ENCODE results near the gene FCAMR.

Gene FCAMR

DNA sequence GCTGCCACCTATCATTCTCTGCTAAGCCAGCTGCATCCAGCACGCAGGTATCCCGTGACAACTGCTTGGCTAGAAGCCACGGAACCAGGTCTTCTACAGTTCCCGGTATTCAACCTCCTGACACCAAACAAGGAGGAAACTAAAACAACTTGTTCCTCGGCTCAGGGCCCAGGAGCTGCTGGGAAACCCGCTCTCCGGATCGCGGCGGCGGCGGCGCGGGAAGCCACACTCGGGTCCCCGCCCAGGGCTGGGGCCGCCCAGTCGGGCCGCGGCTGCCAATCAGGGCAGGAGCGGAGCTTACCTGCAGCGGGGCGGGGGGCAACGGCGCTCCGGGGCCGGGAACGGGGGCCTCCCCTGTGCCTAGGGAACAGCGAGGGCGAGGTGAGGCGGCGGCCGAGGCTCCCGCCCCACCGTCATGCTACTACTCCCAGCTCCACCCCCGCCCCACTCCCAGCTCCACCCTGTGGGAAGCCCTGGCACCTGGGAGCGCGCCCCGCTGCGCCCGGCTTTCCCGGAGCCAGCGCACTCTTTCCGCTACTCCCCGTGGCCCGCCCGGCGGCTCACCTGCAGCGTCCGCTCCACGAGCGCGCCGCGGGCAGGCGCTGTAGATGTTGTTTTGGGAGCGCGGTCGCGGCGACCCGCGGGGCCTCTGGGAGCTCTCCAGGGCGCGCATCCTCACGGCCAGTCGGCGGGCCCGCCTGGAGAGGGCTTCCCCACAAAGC, 60.9 kb downstream of the FCAMR start:
- no peak for DNase-seq (ENCODE audit: low spot score)

DNA sequence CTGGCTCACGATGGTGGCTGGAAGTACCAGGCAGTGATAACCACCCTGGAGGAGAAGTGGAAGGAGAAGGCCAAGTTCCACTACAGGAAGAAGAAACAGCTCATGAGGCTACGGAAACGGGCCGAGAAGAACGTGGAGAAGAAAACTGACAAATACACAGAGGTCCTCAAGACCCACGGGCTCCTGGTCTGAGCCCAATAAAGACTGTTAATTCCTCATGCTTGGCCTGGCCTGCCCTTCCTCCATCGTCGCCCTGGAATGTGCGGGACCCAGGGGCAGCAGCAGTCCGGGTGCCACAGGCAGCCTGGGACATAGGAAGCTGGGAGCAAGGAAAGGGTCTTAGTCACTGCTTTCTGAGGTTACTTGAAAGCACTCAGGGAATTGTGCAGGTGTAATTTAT, 62.2 kb downstream of the FCAMR start:
- no peak for DNase-seq (ENCODE audit: low spot score)
